Astrocyte (in vitro differentiated cells and primary cell): ENCODE measurements around the gene MMAA. TPM values are rescaled to one million over a fixed set of nuclear protein-coding genes. Genes with fewer than 3 reads are reported as not detected.
A peak's percentile ranks its signal among the peaks of the same experiment; 100 is the strongest.

ENCODE experiments used
- DNase-seq: peaks from one replicate; pipeline ENCODE4 v3.0.0-alpha.2; 2010; ENCODE audit warnings: low read depth
- FAIRE-seq: peaks from 2 replicates; lab custom pipeline; 2011; peaks lifted over from hg19 to GRCh38; lab: Jason Lieb, UNC
- H2AFZ ChIP-seq: 2 replicates; pipeline ENCODE4 v1.6.0; 2012; ENCODE audit warnings: low read depth, low read length, inconsistent platforms
- H3K27ac ChIP-seq: 2 replicates; pipeline ENCODE4 v1.5.1; 2011; ENCODE audit warnings: low read depth, low read length, inconsistent platforms
- H3K27me3 ChIP-seq: 2 replicates; pipeline ENCODE4 v1.6.0; 2011; ENCODE audit warnings: low read length, inconsistent platforms; ENCODE audit not compliant: insufficient read depth
- H3K36me3 ChIP-seq: 2 replicates; pipeline ENCODE4 v1.5.1; 2011; ENCODE audit warnings: low read length, inconsistent platforms; ENCODE audit not compliant: insufficient read depth
- H3K4me1 ChIP-seq: 2 replicates; pipeline ENCODE4 v1.5.1; 2011; ENCODE audit warnings: low read length, inconsistent platforms; ENCODE audit not compliant: insufficient read depth
- H3K4me2 ChIP-seq: 2 replicates; pipeline ENCODE4 v1.6.0; 2012; ENCODE audit warnings: low read length, inconsistent platforms
- H3K4me3 ChIP-seq: 2 replicates; pipeline ENCODE4 v1.5.1; 2011; ENCODE audit warnings: low read depth, mild to moderate bottlenecking, low read length, inconsistent platforms; ENCODE audit not compliant: insufficient read depth
- H3K79me2 ChIP-seq: 2 replicates; pipeline ENCODE4 v1.6.0; 2012; ENCODE audit warnings: mild to moderate bottlenecking, low read length, inconsistent platforms; ENCODE audit not compliant: insufficient read depth
- H3K9ac ChIP-seq: 2 replicates; pipeline ENCODE4 v1.6.0; 2012; ENCODE audit warnings: mild to moderate bottlenecking, low read length, inconsistent platforms
- H3K9me3 ChIP-seq: 2 replicates; pipeline ENCODE4 v1.5.1; 2012; ENCODE audit warnings: low read depth, mild to moderate bottlenecking, low read length, inconsistent platforms; ENCODE audit not compliant: insufficient read depth
- H4K20me1 ChIP-seq: 2 replicates; pipeline ENCODE4 v1.6.0; 2012; ENCODE audit warnings: low read length, inconsistent platforms; ENCODE audit not compliant: insufficient read depth
- H3K27ac Mint-ChIP-seq: one replicate; pipeline ENCODE4 v1.8.0; 2021; ENCODE audit warnings: mild to moderate bottlenecking, mixed read lengths; ENCODE audit not compliant: unreplicated experiment
- H3K27me3 Mint-ChIP-seq: one replicate; pipeline ENCODE4 v1.8.0; 2021; ENCODE audit warnings: low read depth, mixed read lengths; ENCODE audit not compliant: unreplicated experiment
- H3K36me3 Mint-ChIP-seq: one replicate; pipeline ENCODE4 v1.8.0; 2021; ENCODE audit warnings: low read depth, mixed read lengths; ENCODE audit not compliant: unreplicated experiment
- H3K4me1 Mint-ChIP-seq: one replicate; pipeline ENCODE4 v1.8.0; 2021; ENCODE audit warnings: low read depth, mixed read lengths; ENCODE audit not compliant: unreplicated experiment
- H3K4me3 Mint-ChIP-seq: one replicate; pipeline ENCODE4 v1.8.0; 2021; ENCODE audit warnings: mild to moderate bottlenecking, moderate library complexity, mixed read lengths; ENCODE audit not compliant: unreplicated experiment
- H3K9me3 Mint-ChIP-seq: one replicate; pipeline ENCODE4 v1.8.0; 2021; ENCODE audit warnings: mild to moderate bottlenecking, mixed read lengths; ENCODE audit not compliant: unreplicated experiment
- EZH2 ChIP-seq: IDR thresholded peaks from 2 replicates; pipeline ENCODE4 v1.6.1; 2012; ENCODE audit warnings: mild to moderate bottlenecking, low read length, inconsistent platforms; ENCODE audit not compliant: insufficient read depth
- total RNA-seq: library from RNA; stranded (reverse); gene quantifications from 2 replicates; pipeline ENCODE4 v1.2.1, GENCODE V29; 2021
- TF ChIP-seq, protein P1 (sequence below): IDR thresholded peaks from 2 replicates; pipeline ENCODE4 v1.5.1; 2011; ENCODE audit warnings: low read depth, mild to moderate bottlenecking, inconsistent platforms, low read length, moderate library complexity; ENCODE audit not compliant: insufficient read depth

The MMAA gene
- total RNA-seq, 1 donor from 2014 or later, result 8.5 TPM

DNA sequence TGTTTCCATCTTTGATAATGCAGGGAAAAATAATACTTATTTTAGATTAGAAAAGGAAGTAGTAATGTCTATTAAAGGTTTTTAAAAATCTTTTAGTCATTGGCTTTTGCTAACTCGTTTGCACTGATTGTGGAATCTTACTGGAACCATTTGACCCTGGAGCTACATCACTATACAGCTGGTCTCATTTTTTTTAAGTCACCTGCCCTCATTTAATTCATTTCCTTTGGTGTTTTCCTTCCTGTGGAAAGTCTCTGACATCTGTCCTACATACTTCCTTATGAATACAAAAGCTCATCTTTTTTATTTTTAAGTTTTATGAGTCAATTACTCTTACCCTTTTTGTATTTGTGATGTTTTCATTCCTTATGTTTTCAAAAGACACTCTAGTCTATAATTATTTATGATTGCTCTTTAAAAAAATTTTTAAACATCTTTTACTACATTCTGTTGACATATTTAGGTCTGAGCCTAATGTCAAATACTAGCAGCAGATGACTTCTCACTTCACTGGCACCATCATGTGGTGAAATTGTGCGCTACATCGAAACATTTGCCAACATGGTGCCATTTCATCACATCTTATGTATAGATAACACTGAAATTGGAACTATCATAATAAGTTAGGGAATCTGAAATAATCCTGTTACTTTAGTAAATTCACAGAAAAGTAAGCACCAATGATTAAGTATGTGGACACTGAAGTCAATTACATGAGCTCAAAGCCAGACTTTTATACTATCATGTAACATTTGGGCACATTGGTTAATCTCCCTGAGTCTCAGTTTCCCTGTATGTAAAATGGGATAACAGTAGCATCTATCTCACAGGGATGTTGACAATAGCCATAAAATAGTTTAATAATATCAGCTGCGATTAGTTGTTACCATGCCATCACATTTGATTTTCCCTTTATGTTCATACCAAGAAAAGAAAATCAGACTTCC, 9.4 kb upstream of the MMAA start:
- no peaks in the 10 kb centered on the region for H3K36me3 ChIP-seq
- Mint-ChIP-seq H3K27me3 (no peaks in the 10 kb centered on the region), H3K36me3 (no peaks in the 10 kb centered on the region), H3K27ac (no peak overlapping the region), H3K4me3 (no peak overlapping the region), H3K9me3 (no peaks in the 10 kb centered on the region), H3K4me1 (peaks cover 9% of the 10 kb centered on the region)
- no peak overlapping the region for H3K4me2 ChIP-seq
- no peaks in the 10 kb centered on the region for H4K20me1 ChIP-seq
- no peaks in the 10 kb centered on the region for H3K79me2 ChIP-seq
- H3K4me1 ChIP-seq, result no peaks in the 10 kb centered on the region
- no peaks in the 10 kb centered on the region for H3K9me3 ChIP-seq
- H3K9ac ChIP-seq, result no peak overlapping the region
- TF ChIP-seq, protein P1, sequence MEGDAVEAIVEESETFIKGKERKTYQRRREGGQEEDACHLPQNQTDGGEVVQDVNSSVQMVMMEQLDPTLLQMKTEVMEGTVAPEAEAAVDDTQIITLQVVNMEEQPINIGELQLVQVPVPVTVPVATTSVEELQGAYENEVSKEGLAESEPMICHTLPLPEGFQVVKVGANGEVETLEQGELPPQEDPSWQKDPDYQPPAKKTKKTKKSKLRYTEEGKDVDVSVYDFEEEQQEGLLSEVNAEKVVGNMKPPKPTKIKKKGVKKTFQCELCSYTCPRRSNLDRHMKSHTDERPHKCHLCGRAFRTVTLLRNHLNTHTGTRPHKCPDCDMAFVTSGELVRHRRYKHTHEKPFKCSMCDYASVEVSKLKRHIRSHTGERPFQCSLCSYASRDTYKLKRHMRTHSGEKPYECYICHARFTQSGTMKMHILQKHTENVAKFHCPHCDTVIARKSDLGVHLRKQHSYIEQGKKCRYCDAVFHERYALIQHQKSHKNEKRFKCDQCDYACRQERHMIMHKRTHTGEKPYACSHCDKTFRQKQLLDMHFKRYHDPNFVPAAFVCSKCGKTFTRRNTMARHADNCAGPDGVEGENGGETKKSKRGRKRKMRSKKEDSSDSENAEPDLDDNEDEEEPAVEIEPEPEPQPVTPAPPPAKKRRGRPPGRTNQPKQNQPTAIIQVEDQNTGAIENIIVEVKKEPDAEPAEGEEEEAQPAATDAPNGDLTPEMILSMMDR, result peak; percentile 96
- TF ChIP-seq EZH2, result no peak
- no peak overlapping the region for H3K4me3 ChIP-seq
- no peaks in the 10 kb centered on the region for H3K27me3 ChIP-seq
- DNase-seq (peak; percentile 44), FAIRE-seq (peak; percentile 60)
- no peak overlapping the region for H2AFZ ChIP-seq
- no peak overlapping the region for H3K27ac ChIP-seq

DNA sequence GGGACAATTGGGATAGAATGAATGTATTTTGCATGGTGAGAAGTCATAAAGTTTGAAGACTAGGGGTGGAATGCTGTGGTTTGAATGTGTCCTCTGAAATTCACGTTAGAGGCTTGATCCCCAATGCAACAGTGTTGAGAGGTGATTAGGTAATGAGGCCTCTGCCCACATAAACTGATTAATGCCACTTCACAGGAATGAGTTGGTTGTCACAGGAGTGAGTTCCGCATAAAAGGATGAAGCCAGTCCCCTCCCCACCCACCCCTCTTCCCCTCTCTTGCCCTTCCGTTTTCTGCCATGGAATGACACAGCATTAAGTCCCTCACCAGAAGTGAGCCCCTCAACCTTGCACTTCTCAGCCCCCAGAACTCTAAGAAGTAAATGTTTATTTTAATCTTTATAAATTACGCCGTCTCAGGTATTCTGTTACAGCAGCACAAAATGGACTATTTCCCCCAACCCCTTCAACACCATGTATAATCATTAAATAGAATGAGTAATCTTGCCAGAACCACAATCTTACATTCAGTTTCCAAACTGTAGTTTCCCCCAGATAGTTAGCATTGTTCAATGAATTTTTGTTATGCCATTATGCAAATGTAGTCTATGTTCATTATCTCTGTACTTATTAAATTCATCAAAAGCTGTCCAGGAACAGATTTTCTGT, 5.5 kb upstream of the MMAA start:
- Histone ChIP-seq H3K36me3 (no peaks in the 10 kb centered on the region), H3K9me3 (no peaks in the 10 kb centered on the region), H3K27me3 (no peaks in the 10 kb centered on the region), H3K4me1 (peaks cover 6% of the 10 kb centered on the region), H4K20me1 (no peaks in the 10 kb centered on the region), H3K79me2 (peaks cover 6% of the 10 kb centered on the region), H2AFZ (no peak overlapping the region), H3K4me2 (no peak overlapping the region), H3K4me3 (no peak overlapping the region), H3K27ac (no peak overlapping the region), H3K9ac (no peak overlapping the region)
- H3K27me3 Mint-ChIP-seq, result no peaks in the 10 kb centered on the region
- DNase-seq (no peak), FAIRE-seq (no peak)
- H3K36me3 Mint-ChIP-seq, result no peaks in the 10 kb centered on the region
- no peak overlapping the region for H3K27ac Mint-ChIP-seq
- no peak overlapping the region for H3K4me3 Mint-ChIP-seq
- TF ChIP-seq EZH2, result no peak
- TF ChIP-seq, protein P1, result no peak
- H3K9me3 Mint-ChIP-seq, result no peaks in the 10 kb centered on the region
- H3K4me1 Mint-ChIP-seq, result peaks cover 10% of the 10 kb centered on the region
